HG03432 (cell line): ENCODE results near the gene UPF1.

Experiments used
- ATAC-seq: cut with Tn5 transposase; IDR thresholded peaks from one replicate; pipeline ENCODE4 v1.9.1; 2021; ENCODE audit warnings: mild to moderate bottlenecking, moderate library complexity; ENCODE audit not compliant: unreplicated experiment

UPF1 gene

DNA sequence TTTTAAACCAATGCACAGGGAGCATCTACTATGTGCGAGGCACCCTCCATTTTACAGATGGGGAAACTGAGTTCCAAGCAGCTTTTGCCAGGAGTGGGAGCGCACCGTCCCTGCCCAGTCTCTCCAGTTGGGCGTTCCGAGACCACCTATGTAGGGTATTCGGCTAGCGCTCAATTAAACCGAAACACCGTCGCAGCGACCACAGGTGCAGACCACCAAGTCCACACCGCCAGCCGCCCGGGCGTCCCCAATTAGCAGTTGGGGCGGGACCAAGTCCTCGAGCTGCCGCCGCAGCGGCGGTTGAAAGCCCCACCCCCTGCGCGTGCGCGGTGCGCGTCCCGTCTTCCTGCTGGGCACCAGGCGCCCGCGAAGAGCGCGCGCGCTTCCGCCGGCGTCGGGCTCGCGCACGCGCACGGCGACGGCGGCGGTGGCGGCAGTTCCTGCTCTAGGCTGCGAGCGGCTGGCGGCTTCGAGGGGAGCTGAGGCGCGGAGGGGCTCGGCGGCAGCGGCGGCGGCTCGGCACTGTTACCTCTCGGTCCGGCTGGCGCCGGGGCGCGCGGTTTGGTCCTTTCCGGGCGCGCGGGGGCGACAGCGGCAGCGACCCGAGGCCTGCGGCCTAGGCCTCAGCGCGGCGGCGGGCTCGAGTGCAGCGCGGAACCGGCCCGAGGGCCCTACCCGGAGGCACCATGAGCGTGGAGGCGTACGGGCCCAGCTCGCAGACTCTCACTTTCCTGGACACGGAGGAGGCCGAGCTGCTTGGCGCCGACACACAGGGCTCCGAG lies at the start of gene UPF1:
Gene UPF1 (plus strand): TSS at position 436 of the 782 bp plus-strand sequence. CDS start 251 bp downstream, at position 687.
- peak; percentile 80 for ATAC-seq

DNA sequence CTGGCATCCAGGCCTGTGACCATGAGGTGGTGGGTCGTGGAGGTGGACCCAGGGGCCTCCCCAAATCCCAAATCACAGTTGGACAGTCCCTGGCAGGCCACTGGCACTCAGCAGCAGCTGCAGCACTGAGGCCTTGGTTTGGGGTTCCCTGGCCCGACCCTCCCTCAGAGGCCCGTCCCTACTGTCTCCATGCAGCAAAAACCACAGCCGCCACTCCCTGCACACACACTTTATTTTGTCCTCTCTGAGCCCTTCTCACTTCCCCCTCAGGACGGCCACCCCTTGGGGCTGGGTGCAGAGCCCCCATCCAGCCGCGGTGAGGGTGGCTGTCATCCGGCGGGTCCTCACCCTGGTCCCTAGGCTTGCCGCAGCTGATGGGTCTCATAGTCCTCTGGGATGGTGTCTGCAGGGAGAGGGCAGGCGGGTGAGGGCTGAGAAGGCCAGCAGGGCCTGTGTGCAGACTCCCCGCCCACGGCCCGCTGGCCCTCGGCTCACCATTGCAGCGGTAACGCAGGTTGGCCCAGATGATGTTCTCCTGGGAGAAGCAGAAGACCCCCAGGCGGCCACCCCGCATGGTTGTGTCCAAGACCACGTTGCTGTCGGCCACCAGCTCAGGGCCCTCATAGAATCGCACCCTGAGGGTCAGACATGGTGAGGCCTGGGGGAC lies 49.1 kb upstream of the UPF1 start:
- no peak for ATAC-seq

- ATAC-seq = no peak
Observed at GRCh38 chr19:18783958-18784785, 47.6 kb upstream of the UPF1 start.

GRCh38 chr19:18784786-18785120 lies 47.0 kb upstream of the UPF1 start:
- no peak for ATAC-seq

GRCh38 chr19:18785179-18786124 lies 46.3 kb upstream of the UPF1 start:
- ATAC-seq = no peak

DNA sequence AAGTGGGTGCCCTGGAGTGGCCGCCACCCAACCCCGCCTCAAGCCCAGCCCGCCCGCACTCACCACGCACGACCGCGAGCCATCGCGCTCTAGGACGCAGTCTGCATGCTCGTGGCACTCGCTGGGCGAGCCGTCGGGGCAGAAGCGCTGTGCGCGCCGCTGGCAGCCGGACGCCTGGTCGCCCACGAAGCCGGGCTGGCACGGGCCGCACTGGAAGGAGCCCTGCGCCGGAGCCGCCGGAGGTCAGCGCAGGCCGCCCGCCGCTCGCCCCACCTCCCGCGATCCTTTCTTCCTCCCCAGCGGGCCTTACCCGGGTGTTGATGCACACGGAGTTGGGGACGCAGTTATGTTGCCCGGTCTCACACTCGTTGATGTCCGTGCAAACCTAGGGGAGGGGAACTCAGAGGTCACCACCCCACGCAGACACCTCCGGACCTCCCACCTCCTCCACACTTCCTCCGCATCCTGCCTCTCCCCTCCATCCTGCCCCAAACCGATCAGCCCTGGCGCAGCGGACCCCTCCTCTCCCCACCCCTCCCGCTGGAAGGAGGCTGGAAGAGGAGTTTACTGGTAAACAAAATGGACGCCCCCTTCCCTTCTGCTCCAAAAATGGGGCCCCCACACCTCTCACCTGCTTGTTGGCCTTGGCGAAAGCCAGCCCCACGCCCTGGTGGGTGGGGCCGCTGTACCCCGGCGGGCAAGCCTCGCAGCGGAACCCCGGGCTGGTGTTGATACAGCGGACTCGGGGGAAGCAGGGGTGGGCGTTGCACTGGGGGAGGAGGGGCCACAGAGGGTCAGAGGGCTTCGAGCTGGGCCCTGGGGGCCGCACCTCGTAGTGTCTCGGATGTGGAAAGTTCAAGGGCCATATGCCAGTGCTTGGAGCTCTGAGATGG lies 43.0 kb upstream of the UPF1 start:
- ATAC-seq = no peak

DNA sequence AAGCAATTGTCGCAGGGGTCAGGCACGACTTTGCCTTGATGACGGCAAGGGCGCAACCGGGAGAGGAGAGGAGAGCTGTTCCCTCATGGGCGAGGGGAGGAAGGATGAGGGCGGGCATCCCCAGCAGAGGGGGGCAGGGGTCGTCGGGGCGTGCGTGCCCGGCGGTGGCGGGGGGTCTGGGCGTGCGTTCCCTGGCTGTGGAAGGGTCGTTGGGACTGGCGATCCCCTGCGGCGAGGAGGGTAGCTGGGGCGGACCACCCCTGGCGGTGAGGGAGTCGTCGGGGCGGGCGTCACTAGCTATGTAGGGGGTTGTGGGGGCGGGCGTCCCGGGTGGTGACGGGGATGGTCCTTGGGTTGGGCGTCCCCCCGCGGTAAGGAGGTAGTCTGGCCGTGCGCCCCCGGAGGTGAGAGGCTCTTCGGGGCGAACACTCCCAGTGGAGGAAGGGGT lies 42.3 kb upstream of the UPF1 start:
- ATAC-seq = no peak

DNA sequence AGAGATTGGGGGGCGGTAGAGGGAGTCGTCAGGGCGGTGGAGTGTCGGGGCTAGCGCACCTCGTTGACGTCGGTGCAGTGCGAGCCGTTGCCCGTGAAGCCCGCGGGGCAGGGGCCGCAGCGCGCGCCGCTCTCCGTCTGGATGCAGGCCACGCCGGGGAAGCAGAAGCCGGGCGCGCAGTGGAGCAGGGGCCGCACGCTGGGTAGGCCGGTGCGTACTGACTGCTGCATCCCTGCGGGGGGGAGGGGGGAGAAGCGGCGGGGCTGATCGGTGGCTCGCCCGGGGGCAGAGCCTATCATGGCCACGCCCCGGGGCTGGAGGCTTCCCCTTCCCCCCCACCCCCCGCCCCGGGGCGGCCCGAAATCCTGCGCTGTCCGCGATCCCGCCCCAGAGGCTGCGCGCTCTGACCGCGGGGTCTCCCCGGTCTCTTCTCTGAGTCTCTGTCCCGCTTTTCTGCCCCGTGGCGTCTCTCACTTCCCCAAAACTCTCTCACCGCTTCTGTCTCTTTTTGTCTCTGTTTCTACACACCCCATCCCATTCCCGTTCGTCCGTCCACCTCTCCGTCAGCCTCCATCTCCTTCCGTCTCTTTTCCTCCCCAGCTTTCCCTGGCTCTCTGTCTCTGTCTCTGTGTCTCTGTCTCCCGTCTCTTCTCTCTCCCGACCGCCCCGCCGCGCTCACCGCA lies 41.7 kb upstream of the UPF1 start:
- ATAC-seq = no peak

DNA sequence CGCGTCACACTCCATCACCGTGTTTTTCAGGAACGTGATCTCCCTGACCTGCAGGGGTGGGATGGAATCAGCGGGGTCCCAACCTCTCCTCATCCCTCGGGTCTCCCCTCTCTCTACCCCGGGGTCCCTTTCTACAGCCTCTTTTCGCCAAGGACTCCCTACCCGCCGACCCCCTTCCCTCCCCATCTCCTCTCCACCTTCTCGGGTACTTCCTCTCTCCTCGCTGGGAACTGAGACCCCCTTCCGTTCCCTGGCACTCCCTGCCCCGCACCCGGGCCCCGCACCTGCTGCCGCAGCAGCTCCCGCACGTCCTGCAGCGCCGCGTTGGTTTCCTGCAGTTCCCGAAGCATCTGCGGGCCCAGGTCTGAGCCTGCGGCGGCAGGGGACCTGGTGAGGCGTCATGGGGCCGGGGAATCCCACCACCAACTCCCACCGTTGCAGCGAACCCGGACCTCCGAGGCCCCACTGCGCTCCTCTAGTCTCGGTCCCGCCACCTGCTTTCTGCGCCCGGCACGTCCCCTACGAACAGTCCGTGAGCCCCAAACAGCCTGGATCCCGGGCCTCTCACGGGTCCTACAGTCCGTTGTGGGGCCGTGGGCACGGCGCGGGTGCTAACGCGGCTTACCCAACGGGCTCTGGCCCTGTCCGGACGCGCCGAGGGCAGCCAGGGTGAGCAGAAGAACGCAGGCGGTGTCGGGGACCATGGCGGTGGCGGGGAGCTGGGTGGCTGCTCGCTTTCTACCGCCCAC lies 41.0 kb upstream of the UPF1 start, which contains the start of gene COMP:
Gene COMP (minus strand): TSS at position 740 of the 749 bp plus-strand sequence. CDS start 36 bp downstream, at position 704.
- no peak for ATAC-seq

- ATAC-seq = no peak
Observed at GRCh38 chr19:18791315-18791678, 40.5 kb upstream of the UPF1 start.

DNA sequence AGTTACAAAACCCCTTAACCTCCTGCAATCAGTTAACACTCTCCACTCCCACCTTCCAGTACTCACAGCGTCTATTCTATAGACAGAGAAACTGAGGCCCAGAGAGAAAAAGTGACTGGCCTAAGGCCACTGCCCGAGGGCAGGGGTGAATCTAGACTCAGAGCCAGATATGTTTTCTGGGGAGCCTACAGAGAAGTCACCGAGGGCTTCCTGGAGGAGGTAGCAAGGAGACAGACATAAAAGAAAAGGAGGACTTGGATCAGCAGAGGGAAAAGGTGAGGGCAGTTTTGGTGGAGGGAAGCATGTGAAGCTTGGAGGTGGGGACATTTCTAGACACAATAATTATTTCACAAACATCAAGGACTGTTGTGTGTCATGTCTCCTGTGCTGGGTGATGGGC lies 39.1 kb upstream of the UPF1 start:
- no peak for ATAC-seq

GRCh38 chr19:18793144-18794028 lies 38.4 kb upstream of the UPF1 start:
- ATAC-seq = no peak

DNA sequence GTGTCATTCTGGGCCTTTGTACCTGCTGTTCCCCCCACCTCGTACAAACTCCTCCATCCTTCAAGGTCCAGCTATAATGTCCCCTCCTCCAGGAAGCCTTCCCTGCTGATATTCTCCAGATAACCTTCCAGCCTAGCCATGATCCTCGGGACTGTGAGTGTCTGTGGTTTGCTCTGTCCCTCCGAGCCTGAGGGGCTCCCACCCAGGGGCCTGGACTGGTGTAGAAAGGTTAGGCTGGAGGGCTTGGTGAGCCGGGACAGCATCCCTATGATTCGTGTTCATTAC lies 37.8 kb upstream of the UPF1 start:
- ATAC-seq = no peak

- ATAC-seq = no peak
Observed at GRCh38 chr19:18794692-18795091, 37.1 kb upstream of the UPF1 start.

DNA sequence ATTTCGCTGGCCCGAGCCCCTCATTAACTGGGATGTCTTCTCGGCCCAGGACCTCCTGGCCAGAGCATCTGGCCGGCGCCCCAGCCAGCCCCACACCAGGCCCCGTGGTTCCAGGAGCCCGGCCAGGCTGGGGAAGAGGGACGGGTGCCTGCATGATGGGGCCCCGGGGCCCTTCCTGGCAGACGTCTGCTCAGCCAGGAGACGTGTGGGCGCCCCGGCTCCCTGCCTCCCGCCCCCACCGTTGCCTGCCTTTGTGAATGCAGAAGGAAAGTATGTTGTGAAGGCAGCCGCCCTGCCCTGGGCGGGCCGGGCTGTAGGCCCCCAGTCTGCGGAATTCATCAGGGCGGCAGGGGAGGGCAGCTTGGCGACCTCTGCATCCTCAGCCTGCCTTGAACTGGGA lies 36.2 kb upstream of the UPF1 start:
- no peak for ATAC-seq

- no peak for ATAC-seq
Observed at GRCh38 chr19:18796239-18796638, 35.5 kb upstream of the UPF1 start.
